ENCODE measurements around the gene CYP3A5.

The CYP3A5 gene

DNA sequence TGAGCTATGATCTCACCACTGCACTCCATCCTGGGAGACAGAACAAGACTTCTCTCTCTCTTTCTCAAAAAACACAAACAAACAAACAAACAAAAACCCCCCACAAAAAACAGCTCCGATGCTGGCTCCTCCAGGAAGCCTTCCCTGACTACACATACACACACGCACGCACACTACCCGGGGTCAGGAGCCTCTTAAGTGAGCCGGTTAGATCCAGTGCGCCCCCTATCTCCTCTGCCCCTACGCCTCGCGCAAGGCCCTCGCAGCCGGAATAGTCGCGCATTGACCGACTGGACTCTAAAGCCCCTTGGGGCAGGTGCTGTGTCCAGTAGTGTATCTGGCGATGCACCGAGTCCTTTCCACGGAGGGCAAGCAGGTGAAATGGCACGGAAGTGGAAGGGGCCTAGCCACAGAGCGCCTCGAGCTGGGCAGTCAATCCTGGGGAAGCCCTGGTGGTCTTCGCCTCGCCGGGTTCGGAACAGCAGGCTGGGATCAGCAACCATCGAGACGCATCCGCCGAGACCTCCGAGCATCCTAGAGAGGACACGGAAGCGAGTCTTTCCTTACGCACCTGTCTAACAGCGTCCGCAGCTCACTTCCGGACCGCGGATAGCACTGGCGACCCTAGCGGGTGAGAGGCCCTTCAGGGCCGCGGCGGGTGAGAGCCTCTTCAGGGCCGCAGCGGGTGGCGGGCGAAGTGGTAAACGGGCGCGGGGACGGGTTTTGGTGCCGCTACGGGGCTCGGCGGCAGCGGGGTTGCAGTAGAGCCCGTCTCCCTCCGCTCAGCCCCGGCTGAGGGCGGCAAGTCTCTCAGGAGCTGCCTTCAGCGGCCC, 63.2 kb downstream of the CYP3A5 start, which contains the start of gene ZSCAN25 (continued):
- TF ChIP-seq ZNF792 (tag by site-specific recombination; IDR thresholded peaks at IDR 0.05) (0 out of 2 replicates have a peak, but pooled peaks have one; percentile 6), HOXC10 (CRISPR knock-in tag; IDR thresholded peaks at IDR 0.05) (no peak), ZNF433 (tag by site-specific recombination; IDR thresholded peaks at IDR 0.05; ENCODE audit: low read depth) (no peak), SETDB1 (IDR thresholded peaks at IDR 0.05; ENCODE audit: insufficient read length, low read length) (peak; percentile 63), ZNF121 (tag by site-specific recombination; IDR thresholded peaks at IDR 0.05) (0 out of 2 replicates have a peak, but pooled peaks have one; percentile 40), ZNF701 (tag by site-specific recombination; IDR thresholded peaks at IDR 0.05) (no peak), OSR2 (tag by site-specific recombination; IDR thresholded peaks at IDR 0.05) (no peak; the same call in 1 of the 2 replicates), ZNF791 (tag by site-specific recombination; IDR thresholded peaks at IDR 0.05) (no peak), ZNF777 (tag by site-specific recombination; IDR thresholded peaks at IDR 0.05; ENCODE audit: borderline replicate concordance) (no peak), GLIS2 (tag by site-specific recombination; IDR thresholded peaks at IDR 0.05) (peak; percentile 52), REPIN1 (tag by site-specific recombination; IDR thresholded peaks at IDR 0.05; ENCODE audit: low read depth) (0 out of 2 replicates have a peak, but pooled peaks have one; percentile 79), ZNF514 (tag by site-specific recombination; IDR thresholded peaks at IDR 0.05) (no peak), ZNF416 (tag by site-specific recombination; IDR thresholded peaks at IDR 0.05) (no peak), ZNF623 (tag by site-specific recombination; IDR thresholded peaks at IDR 0.05) (no peak; the same call in 1 of the 2 replicates), ZNF768 (tag by site-specific recombination; IDR thresholded peaks at IDR 0.05) (peak; percentile 10; the same call in 1 of the 2 replicates), ZNF266 (tag by site-specific recombination; IDR thresholded peaks at IDR 0.05; ENCODE audit: low read depth) (no peak), ZNF658 (tag by site-specific recombination; IDR thresholded peaks at IDR 0.05) (no peak), ZFP37 (tag by site-specific recombination; IDR thresholded peaks at IDR 0.05) (peak; percentile 90), ZNF132 (tag by site-specific recombination; IDR thresholded peaks at IDR 0.05; ENCODE audit: borderline replicate concordance) (no peak), ZFP69B (tag by site-specific recombination; IDR thresholded peaks at IDR 0.05) (peak; percentile 70)
- TF ChIP-seq, protein P1, sequence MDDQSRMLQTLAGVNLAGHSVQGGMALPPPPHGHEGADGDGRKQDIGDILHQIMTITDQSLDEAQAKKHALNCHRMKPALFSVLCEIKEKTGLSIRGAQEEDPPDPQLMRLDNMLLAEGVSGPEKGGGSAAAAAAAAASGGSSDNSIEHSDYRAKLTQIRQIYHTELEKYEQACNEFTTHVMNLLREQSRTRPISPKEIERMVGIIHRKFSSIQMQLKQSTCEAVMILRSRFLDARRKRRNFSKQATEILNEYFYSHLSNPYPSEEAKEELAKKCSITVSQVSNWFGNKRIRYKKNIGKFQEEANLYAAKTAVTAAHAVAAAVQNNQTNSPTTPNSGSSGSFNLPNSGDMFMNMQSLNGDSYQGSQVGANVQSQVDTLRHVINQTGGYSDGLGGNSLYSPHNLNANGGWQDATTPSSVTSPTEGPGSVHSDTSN (CRISPR knock-in tag; IDR thresholded peaks at IDR 0.05): peak; percentile 45; the same call in 1 of the 2 replicates
- TF ChIP-seq, protein P2, sequence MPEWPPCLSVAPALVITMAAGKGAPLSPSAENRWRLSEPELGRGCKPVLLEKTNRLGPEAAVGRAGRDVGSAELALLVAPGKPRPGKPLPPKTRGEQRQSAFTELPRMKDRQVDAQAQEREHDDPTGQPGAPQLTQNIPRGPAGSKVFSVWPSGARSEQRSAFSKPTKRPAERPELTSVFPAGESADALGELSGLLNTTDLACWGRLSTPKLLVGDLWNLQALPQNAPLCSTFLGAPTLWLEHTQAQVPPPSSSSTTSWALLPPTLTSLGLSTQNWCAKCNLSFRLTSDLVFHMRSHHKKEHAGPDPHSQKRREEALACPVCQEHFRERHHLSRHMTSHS (tag by site-specific recombination; IDR thresholded peaks at IDR 0.05): no peak
- TF ChIP-seq, protein P3, sequence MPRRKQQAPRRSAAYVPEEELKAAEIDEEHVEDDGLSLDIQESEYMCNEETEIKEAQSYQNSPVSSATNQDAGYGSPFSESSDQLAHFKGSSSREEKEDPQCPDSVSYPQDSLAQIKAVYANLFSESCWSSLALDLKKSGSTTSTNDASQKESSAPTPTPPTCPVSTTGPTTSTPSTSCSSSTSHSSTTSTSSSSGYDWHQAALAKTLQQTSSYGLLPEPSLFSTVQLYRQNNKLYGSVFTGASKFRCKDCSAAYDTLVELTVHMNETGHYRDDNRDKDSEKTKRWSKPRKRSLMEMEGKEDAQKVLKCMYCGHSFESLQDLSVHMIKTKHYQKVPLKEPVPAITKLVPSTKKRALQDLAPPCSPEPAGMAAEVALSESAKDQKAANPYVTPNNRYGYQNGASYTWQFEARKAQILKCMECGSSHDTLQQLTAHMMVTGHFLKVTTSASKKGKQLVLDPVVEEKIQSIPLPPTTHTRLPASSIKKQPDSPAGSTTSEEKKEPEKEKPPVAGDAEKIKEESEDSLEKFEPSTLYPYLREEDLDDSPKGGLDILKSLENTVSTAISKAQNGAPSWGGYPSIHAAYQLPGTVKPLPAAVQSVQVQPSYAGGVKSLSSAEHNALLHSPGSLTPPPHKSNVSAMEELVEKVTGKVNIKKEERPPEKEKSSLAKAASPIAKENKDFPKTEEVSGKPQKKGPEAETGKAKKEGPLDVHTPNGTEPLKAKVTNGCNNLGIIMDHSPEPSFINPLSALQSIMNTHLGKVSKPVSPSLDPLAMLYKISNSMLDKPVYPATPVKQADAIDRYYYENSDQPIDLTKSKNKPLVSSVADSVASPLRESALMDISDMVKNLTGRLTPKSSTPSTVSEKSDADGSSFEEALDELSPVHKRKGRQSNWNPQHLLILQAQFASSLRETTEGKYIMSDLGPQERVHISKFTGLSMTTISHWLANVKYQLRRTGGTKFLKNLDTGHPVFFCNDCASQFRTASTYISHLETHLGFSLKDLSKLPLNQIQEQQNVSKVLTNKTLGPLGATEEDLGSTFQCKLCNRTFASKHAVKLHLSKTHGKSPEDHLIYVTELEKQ (tag by site-specific recombination; IDR thresholded peaks at IDR 0.05; ENCODE audit: borderline replicate concordance): no peak
- TF ChIP-seq, protein P4, sequence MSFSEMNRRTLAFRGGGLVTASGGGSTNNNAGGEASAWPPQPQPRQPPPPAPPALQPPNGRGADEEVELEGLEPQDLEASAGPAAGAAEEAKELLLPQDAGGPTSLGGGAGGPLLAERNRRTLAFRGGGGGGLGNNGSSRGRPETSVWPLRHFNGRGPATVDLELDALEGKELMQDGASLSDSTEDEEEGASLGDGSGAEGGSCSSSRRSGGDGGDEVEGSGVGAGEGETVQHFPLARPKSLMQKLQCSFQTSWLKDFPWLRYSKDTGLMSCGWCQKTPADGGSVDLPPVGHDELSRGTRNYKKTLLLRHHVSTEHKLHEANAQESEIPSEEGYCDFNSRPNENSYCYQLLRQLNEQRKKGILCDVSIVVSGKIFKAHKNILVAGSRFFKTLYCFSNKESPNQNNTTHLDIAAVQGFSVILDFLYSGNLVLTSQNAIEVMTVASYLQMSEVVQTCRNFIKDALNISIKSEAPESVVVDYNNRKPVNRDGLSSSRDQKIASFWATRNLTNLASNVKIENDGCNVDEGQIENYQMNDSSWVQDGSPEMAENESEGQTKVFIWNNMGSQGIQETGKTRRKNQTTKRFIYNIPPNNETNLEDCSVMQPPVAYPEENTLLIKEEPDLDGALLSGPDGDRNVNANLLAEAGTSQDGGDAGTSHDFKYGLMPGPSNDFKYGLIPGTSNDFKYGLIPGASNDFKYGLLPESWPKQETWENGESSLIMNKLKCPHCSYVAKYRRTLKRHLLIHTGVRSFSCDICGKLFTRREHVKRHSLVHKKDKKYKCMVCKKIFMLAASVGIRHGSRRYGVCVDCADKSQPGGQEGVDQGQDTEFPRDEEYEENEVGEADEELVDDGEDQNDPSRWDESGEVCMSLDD (tag by site-specific recombination; IDR thresholded peaks at IDR 0.05): peak; percentile 96
- TF ChIP-seq, protein P5, sequence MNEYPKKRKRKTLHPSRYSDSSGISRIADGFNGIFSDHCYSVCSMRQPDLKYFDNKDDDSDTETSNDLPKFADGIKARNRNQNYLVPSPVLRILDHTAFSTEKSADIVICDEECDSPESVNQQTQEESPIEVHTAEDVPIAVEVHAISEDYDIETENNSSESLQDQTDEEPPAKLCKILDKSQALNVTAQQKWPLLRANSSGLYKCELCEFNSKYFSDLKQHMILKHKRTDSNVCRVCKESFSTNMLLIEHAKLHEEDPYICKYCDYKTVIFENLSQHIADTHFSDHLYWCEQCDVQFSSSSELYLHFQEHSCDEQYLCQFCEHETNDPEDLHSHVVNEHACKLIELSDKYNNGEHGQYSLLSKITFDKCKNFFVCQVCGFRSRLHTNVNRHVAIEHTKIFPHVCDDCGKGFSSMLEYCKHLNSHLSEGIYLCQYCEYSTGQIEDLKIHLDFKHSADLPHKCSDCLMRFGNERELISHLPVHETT (tag by site-specific recombination; IDR thresholded peaks at IDR 0.05): no peak; the same call in 1 of the 2 replicates
- TF ChIP-seq, protein P6, sequence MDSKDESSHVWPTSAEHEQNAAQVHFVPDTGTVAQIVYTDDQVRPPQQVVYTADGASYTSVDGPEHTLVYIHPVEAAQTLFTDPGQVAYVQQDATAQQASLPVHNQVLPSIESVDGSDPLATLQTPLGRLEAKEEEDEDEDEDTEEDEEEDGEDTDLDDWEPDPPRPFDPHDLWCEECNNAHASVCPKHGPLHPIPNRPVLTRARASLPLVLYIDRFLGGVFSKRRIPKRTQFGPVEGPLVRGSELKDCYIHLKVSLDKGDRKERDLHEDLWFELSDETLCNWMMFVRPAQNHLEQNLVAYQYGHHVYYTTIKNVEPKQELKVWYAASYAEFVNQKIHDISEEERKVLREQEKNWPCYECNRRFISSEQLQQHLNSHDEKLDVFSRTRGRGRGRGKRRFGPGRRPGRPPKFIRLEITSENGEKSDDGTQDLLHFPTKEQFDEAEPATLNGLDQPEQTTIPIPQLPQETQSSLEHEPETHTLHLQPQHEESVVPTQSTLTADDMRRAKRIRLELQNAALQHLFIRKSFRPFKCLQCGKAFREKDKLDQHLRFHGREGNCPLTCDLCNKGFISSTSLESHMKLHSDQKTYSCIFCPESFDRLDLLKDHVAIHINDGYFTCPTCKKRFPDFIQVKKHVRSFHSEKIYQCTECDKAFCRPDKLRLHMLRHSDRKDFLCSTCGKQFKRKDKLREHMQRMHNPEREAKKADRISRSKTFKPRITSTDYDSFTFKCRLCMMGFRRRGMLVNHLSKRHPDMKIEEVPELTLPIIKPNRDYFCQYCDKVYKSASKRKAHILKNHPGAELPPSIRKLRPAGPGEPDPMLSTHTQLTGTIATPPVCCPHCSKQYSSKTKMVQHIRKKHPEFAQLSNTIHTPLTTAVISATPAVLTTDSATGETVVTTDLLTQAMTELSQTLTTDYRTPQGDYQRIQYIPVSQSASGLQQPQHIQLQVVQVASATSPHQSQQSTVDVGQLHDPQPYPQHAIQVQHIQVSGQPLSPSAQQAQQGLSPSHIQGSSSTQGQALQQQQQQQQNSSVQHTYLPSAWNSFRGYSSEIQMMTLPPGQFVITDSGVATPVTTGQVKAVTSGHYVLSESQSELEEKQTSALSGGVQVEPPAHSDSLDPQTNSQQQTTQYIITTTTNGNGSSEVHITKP (tag by site-specific recombination; IDR thresholded peaks at IDR 0.05): peak; percentile 54; the same call in 1 of the 2 replicates
